Epithelial cell of esophagus (primary cell): Measurements from ENCODE around the gene EEF1AKMT1.

Experiments used
- DNase-seq: peaks from one replicate; pipeline ENCODE4 v3.0.0; 2010; ENCODE audit warnings: low read depth
- H3K4me3 ChIP-seq: 2 replicates; pipeline ENCODE4 v1.5.1; 2011; ENCODE audit warnings: mild to moderate bottlenecking, low read length, control low read depth
- TF ChIP-seq, protein P1 (sequence below): IDR thresholded peaks from 2 replicates; pipeline ENCODE4 v1.5.1; 2011; ENCODE audit warnings: low read depth, mild to moderate bottlenecking, low read length, control low read depth, inconsistent platforms; ENCODE audit not compliant: insufficient read depth; ENCODE audit errors: missing control alignments

The EEF1AKMT1 gene

DNA sequence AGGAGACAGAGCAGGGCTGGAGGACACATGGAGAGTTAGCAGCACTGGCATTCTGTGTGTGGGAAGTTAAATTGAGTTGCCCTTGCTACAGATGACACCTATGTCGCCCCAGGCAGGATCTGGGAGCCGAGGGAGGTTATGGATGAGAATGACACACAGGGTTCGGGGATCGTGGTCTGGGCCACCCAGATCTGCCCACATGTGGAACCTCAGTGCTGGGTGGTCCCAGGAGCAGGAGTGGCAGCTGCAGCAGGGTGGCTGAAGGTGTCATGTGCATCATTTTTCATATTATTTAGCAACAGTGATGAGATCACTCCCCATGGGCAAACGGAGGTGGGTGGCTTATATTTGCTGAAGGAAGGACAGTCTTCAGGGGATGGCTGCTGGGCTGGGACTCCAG is 67.1 kb downstream of the EEF1AKMT1 start:
- DNase-seq, result no peak
- H3K4me3 ChIP-seq, result no peak overlapping the region
- TF ChIP-seq, protein P1, sequence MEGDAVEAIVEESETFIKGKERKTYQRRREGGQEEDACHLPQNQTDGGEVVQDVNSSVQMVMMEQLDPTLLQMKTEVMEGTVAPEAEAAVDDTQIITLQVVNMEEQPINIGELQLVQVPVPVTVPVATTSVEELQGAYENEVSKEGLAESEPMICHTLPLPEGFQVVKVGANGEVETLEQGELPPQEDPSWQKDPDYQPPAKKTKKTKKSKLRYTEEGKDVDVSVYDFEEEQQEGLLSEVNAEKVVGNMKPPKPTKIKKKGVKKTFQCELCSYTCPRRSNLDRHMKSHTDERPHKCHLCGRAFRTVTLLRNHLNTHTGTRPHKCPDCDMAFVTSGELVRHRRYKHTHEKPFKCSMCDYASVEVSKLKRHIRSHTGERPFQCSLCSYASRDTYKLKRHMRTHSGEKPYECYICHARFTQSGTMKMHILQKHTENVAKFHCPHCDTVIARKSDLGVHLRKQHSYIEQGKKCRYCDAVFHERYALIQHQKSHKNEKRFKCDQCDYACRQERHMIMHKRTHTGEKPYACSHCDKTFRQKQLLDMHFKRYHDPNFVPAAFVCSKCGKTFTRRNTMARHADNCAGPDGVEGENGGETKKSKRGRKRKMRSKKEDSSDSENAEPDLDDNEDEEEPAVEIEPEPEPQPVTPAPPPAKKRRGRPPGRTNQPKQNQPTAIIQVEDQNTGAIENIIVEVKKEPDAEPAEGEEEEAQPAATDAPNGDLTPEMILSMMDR, result no peak

DNA sequence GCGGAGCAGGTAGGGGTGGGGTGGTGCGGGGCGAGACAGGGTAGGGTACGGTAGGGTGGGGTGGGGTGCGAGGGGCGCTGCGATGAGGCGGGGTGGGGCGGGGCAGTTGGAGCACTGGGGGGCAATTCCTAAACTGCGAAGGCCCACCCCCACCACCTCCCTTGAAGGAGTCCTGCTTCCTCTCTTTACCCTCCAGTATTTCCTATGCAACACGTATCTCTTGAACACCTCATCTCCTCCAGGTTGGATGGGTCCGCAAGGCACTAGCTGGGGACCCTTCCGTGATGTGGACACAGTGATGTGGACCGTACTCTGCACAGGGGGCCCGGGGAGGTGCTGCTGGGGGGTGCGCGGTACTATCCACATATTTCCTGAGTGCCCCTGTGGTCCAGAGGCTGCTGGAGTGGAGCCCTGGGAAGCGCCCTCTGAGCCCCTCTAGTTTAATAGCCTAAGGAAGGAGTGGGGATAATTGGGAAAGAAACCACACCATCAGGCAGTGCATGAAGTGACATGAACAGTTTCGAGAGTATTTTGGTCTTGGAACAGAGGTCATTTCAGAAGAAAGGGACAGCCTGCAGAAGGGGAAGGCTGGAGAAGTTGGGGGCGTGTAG is 69.2 kb downstream of the EEF1AKMT1 start:
- H3K4me3 ChIP-seq, result peak overlapping the region; percentile 10
- TF ChIP-seq, protein P1, result no peak
- no peak for DNase-seq

DNA sequence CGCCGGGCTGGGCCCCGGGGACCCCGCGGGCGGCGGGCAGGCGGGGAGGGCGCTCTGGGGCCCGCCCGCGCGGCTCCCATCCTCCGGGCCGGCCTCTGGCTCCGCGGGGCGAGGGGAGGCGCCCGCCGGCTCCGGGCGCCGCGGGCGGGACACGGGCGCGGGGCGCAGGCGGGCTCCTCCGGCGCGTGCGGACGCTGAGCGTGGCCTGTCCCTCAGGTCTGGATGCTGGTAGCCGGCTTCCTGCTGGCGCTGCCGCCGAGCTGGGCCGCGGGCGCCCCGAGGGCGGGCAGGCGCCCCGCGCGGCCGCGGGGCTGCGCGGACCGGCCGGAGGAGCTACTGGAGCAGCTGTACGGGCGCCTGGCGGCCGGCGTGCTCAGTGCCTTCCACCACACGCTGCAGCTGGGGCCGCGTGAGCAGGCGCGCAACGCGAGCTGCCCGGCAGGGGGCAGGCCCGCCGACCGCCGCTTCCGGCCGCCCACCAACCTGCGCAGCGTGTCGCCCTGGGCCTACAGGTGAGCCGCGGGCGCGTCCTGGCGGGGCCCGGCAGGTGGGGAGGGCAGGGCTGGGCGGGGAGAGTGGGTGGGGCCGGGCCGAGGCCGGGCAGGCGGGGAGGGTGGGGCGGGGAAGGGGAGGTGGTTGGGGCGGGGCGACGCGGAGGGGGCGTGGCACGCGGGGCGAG is 69.8 kb downstream of the EEF1AKMT1 start:
- peak; percentile 84 for DNase-seq
- peak overlapping the region; percentile 21 for H3K4me3 ChIP-seq
- TF ChIP-seq, protein P1, result no peak

DNA sequence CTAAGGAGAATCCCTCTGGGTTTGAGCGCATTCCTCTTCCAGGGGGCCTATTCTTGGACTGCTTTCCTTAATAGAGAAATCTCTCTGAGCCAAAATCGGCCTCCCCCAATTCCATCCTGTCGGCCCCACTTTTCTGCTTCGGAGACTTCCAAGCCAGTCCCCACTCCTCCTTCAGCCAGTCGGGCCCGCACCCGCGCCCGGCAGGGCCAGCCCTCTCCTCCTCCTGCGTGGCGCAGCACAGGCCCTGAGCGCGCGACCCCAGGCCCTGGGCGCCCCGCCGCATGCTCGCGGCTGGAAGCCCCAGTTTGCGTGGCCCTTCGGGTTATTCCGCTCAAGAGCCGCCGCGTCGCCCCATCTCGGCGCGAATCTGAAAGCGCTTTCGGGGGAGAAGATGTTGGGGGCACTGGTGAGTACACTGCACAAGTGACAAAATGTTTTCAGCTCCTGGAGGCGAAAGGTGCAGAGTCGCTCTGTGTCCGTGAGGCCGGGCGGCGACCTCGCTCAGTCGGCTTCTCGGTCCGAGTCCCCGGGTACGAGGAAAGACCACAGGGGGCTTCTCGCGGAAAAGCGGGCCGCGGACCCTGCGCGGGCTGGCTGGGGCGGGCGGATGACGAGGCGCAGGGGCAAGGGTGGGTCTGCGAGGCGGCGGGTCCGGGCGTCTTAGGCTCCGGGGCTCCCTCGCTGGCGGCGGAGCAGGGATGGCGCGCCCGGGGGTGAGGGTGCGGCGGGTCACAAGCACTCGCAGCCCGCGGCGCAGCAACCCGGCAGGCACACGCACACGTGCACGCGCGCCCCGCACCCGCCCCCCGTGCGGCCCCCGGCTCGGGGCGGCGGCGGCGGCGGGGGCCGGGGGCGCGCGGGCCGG is 70.6 kb downstream of the EEF1AKMT1 start, which contains the start of gene IL17D:
Gene IL17D (plus strand): TSS at position 785 of the 865 bp plus-strand sequence. CDS start 303 bp downstream, outside the sequence.
- peak within 1 kb of the TSS; percentile 51 for H3K4me3 ChIP-seq
- no peak for DNase-seq
- TF ChIP-seq, protein P1, result no peak

DNA sequence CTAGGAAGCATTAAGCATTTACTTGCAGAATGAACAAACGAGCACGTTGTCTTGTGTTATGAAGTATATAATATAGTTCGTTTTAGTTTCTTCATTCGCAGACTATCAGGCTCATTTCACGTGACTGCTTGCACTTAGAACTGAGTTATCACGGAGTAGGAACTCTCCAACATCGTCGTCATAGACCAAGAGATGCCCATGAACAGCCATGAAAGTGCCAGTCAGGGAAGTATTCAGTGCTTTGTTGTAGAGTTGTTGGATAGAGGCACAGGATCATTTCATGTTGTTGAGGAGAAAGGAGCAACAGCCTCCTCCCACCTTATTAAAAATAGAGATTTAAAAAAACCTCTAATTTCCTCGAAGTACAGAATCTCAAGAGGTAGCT is 71.2 kb downstream of the EEF1AKMT1 start:
- peak overlapping the region; percentile 51 for H3K4me3 ChIP-seq
- DNase-seq, result no peak
- TF ChIP-seq, protein P1, result no peak

DNA sequence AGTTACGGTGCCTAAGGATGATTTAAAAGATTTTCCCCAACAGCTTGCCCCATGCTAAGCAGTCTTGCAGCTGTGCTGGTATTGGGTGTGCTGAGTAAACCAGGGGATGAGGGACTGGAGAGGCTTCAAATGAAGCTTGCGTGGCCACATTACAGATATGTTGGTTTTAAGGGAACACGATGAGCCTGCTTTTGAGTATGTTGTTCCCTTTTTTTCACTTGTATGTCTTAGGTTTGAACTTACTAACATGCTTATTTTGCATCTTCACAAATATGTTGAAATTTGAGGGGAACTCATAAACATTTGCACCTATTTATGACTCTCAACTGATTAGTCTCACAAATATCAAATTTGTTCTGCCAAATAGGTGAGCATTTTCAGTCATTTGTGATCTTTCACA is 72.3 kb downstream of the EEF1AKMT1 start:
- DNase-seq, result no peak
- TF ChIP-seq, protein P1, result no peak
- H3K4me3 ChIP-seq, result no peak overlapping the region
